Glutamatergic neuron (in vitro differentiated cells): Measurements from ENCODE around the gene MMRN2. TPM values are rescaled to one million over a fixed set of nuclear protein-coding genes. Genes with fewer than 3 reads are reported as not detected.

Experiments
- DNase-seq: peaks from one replicate; pipeline ENCODE4 v3.0.0; 2022
- H3K27ac Mint-ChIP-seq: one replicate; pipeline ENCODE4 v1.8.0; 2020; ENCODE audit warnings: mild to moderate bottlenecking, mixed read lengths, inconsistent platforms; ENCODE audit not compliant: unreplicated experiment
- H3K27me3 Mint-ChIP-seq: one replicate; pipeline ENCODE4 v1.8.0; 2020; ENCODE audit warnings: mild to moderate bottlenecking, moderate library complexity, mixed read lengths, inconsistent platforms; ENCODE audit not compliant: unreplicated experiment
- H3K36me3 Mint-ChIP-seq: one replicate; pipeline ENCODE4 v1.8.0; 2020; ENCODE audit warnings: mild to moderate bottlenecking, mixed read lengths, inconsistent platforms; ENCODE audit not compliant: unreplicated experiment
- H3K4me1 Mint-ChIP-seq: one replicate; pipeline ENCODE4 v1.8.0; 2020; ENCODE audit warnings: mild to moderate bottlenecking, low read depth, mixed read lengths, inconsistent platforms; ENCODE audit not compliant: unreplicated experiment
- H3K4me3 Mint-ChIP-seq: one replicate; pipeline ENCODE4 v1.8.0; 2020; ENCODE audit warnings: mild to moderate bottlenecking, mixed read lengths, inconsistent platforms; ENCODE audit not compliant: unreplicated experiment
- H3K9me3 Mint-ChIP-seq: one replicate; pipeline ENCODE4 v1.8.0; 2020; ENCODE audit warnings: mild to moderate bottlenecking, moderate library complexity, mixed read lengths, inconsistent platforms; ENCODE audit not compliant: unreplicated experiment
- total RNA-seq: library from RNA; stranded (reverse); fragmentation: NEBNext Ultra II Directional; extraction: Animal tissue kit (Norgen Biotek cat#: 25700); gene quantifications from one replicate; pipeline ENCODE4 v1.2.1, GENCODE V29; 2021; ENCODE audit not compliant: unreplicated experiment
- TF ChIP-seq, protein P1 (sequence below): fragments of 200-600 bp; sonication (generic); IDR thresholded peaks from one replicate; pipeline ENCODE4 v1.5.0; 2021; ENCODE audit not compliant: partially characterized antibody, unreplicated experiment

Gene MMRN2
- total RNA-seq, 1 donor from 2014 or later, result 5.4 TPM

GRCh38 chr10:86929468-86930380 is 27.7 kb downstream of the MMRN2 start:
- Mint-ChIP-seq H3K36me3 (no peaks in the 10 kb centered on the region), H3K4me1 (no peaks in the 10 kb centered on the region), H3K27me3 (no peaks in the 10 kb centered on the region), H3K9me3 (peaks cover 1% of the 10 kb centered on the region), H3K4me3 (no peak overlapping the region), H3K27ac (peak overlapping the region; percentile 35)
- TF ChIP-seq, protein P1, sequence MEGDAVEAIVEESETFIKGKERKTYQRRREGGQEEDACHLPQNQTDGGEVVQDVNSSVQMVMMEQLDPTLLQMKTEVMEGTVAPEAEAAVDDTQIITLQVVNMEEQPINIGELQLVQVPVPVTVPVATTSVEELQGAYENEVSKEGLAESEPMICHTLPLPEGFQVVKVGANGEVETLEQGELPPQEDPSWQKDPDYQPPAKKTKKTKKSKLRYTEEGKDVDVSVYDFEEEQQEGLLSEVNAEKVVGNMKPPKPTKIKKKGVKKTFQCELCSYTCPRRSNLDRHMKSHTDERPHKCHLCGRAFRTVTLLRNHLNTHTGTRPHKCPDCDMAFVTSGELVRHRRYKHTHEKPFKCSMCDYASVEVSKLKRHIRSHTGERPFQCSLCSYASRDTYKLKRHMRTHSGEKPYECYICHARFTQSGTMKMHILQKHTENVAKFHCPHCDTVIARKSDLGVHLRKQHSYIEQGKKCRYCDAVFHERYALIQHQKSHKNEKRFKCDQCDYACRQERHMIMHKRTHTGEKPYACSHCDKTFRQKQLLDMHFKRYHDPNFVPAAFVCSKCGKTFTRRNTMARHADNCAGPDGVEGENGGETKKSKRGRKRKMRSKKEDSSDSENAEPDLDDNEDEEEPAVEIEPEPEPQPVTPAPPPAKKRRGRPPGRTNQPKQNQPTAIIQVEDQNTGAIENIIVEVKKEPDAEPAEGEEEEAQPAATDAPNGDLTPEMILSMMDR, result no peak
- no peak for DNase-seq

DNA sequence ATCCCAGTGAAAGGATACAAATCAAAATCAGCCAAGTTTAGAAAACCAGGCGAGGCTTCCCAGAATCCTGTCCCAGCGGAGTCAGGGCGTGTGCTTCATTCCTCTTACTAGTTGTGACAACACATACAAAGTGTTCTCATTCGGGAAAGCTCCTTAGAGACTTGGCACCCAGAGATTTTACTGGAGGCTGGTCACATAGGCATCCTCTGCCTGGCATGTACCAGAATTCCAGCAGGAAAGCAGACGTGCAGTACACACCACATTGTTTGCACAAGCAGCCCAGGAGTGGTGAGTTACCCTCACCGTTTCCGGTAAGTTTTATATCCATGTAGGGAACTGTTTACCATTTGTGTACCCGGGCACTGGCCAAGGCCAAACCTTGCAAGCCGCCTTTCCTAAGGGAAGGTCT is 34.9 kb downstream of the MMRN2 start:
- no peak for DNase-seq
- TF ChIP-seq, protein P1, result no peak
- Mint-ChIP-seq H3K36me3 (peaks cover 7% of the 10 kb centered on the region), H3K27me3 (peaks cover 1% of the 10 kb centered on the region), H3K27ac (no peak overlapping the region), H3K4me1 (no peaks in the 10 kb centered on the region), H3K9me3 (no peaks in the 10 kb centered on the region), H3K4me3 (no peak overlapping the region)

DNA sequence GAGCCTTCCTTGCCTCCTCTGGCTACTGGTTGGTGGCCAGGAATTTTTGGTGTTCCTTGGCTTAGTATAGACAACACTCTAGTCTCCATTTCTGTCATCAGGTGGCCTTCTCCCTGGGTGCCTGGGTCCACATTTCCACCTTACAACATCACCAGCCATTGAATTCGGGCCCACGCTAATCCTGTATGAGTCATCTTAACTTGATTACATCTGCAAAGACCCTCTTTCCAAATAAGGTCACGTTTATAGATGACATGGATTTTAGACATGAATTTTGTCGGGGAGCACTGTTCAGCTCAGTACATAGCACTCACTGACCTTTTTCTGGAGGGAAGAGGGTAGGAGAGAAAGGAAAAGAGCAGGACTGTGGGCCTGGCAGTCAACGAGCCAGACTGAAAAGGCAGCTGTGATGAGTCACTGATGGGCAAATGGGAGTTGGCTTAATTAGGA is 39.4 kb downstream of the MMRN2 start:
- no peak for DNase-seq
- Mint-ChIP-seq H3K27ac (no peak overlapping the region), H3K4me1 (no peaks in the 10 kb centered on the region), H3K4me3 (no peak overlapping the region), H3K27me3 (peaks cover 1% of the 10 kb centered on the region), H3K36me3 (peaks cover 7% of the 10 kb centered on the region), H3K9me3 (no peaks in the 10 kb centered on the region)
- TF ChIP-seq, protein P1, result no peak

GRCh38 chr10:86914734-86915133 is 42.7 kb downstream of the MMRN2 start:
- TF ChIP-seq, protein P1, result no peak
- Mint-ChIP-seq H3K4me3 (no peak overlapping the region), H3K9me3 (no peaks in the 10 kb centered on the region), H3K36me3 (no peaks in the 10 kb centered on the region), H3K4me1 (no peaks in the 10 kb centered on the region), H3K27me3 (peaks cover 1% of the 10 kb centered on the region), H3K27ac (no peak overlapping the region)
- DNase-seq, result no peak

DNA sequence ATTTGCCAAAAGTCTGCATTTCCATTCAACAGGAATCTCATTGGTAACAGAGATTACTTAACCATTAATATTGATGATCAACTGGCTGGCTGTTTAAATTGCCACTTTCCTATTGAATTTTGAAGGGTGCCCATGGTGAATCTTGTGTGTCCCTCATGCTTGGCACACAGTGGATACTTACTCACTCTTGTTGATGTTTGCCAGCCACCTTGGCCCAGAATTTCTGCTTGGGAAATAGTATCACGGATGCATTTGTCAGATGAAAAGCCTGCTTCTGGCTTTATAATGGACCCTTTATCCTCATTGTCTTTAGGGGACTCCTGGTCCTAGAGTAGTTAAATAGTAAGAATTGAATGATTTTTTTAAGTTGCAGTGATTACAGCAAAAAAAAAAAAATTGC is 52.0 kb downstream of the MMRN2 start:
- TF ChIP-seq, protein P1, result no peak
- DNase-seq, result no peak
- no peaks in the 10 kb centered on the region for H3K4me1 Mint-ChIP-seq
- peaks cover 11% of the 10 kb centered on the region for H3K36me3 Mint-ChIP-seq
- H3K27me3 Mint-ChIP-seq, result no peaks in the 10 kb centered on the region
- H3K4me3 Mint-ChIP-seq, result no peak overlapping the region
- H3K9me3 Mint-ChIP-seq, result peaks cover 5% of the 10 kb centered on the region
- H3K27ac Mint-ChIP-seq, result no peak overlapping the region
